ENCODE measurements around the gene IBA57.
"Not testable (repeated sequence)": the region's sequence is repeated elsewhere in the genome, so short reads cannot be mapped to it uniquely, and the experiment has no call there.

IBA57 gene

GRCh38 chr1:228180959-228181644 is 15.5 kb downstream of the IBA57 start:
- TF ChIP-seq CTCF (IDR thresholded peaks at IDR 0.05; ENCODE audit: low read depth, low read length): no peak
- no peak for DNase-seq (ENCODE audit: extremely low read depth, low read depth)

- no peak for TF ChIP-seq CTCF (IDR thresholded peaks at IDR 0.05; ENCODE audit: low read depth, low read length)
Measured at GRCh38 chr1:228181645-228182034, 16.0 kb downstream of the IBA57 start.

GRCh38 chr1:228182296-228183030 is 16.9 kb downstream of the IBA57 start:
- no peak for TF ChIP-seq CTCF (IDR thresholded peaks at IDR 0.05; ENCODE audit: low read depth, low read length)
- DNase-seq (ENCODE audit: extremely low read depth, low read depth): no peak

More at GRCh38 chr1:228181645-228182034, 16.0 kb downstream of the IBA57 start:
- DNase-seq (ENCODE audit: extremely low read depth, low read depth): no peak

GRCh38 chr1:228184152-228184551 is 18.5 kb downstream of the IBA57 start:
- no peak for DNase-seq (ENCODE audit: extremely low read depth, low read depth)
- no peak for TF ChIP-seq CTCF (IDR thresholded peaks at IDR 0.05; ENCODE audit: low read depth, low read length)

GRCh38 chr1:228185641-228185965 is 20.0 kb downstream of the IBA57 start:
- no peak for DNase-seq (ENCODE audit: extremely low read depth, low read depth)
- TF ChIP-seq CTCF (IDR thresholded peaks at IDR 0.05; ENCODE audit: low read depth, low read length): no peak

GRCh38 chr1:228188249-228188648 is 22.6 kb downstream of the IBA57 start:
- DNase-seq (ENCODE audit: extremely low read depth, low read depth): not testable (repeated sequence)

GRCh38 chr1:228190182-228190581 is 24.6 kb downstream of the IBA57 start:
- TF ChIP-seq CTCF (IDR thresholded peaks at IDR 0.05; ENCODE audit: low read depth, low read length): no peak
- no peak for DNase-seq (ENCODE audit: extremely low read depth, low read depth)

Measured in AG09319 (cell line).